IPS-18a (cell line): ENCODE results near the gene CDC42SE2.

ENCODE experiments used
- H3K27ac ChIP-seq: one replicate; pipeline ENCODE4 v1.5.1; 2013; ENCODE audit warnings: low read length
- H3K27me3 ChIP-seq: one replicate; pipeline ENCODE4 v1.6.1; 2013; ENCODE audit warnings: mild to moderate bottlenecking, low read length; ENCODE audit not compliant: control insufficient read depth, insufficient read depth
- H3K36me3 ChIP-seq: one replicate; pipeline ENCODE4 v1.6.1; 2013; ENCODE audit warnings: low read depth, low read length; ENCODE audit not compliant: control insufficient read depth
- H3K4me1 ChIP-seq: one replicate; pipeline ENCODE4 v1.6.1; 2013; ENCODE audit warnings: low read depth, low read length; ENCODE audit not compliant: control insufficient read depth
- H3K4me3 ChIP-seq: one replicate; pipeline ENCODE4 v1.5.1; 2013; ENCODE audit warnings: low read length
- H3K9ac ChIP-seq: one replicate; pipeline ENCODE4 v1.6.1; 2013; ENCODE audit warnings: mild to moderate bottlenecking, low read length, moderate library complexity
- H3K9me3 ChIP-seq: one replicate; pipeline ENCODE4 v1.6.1; 2013; ENCODE audit warnings: low read depth, low read length; ENCODE audit not compliant: control insufficient read depth

CDC42SE2 gene

DNA sequence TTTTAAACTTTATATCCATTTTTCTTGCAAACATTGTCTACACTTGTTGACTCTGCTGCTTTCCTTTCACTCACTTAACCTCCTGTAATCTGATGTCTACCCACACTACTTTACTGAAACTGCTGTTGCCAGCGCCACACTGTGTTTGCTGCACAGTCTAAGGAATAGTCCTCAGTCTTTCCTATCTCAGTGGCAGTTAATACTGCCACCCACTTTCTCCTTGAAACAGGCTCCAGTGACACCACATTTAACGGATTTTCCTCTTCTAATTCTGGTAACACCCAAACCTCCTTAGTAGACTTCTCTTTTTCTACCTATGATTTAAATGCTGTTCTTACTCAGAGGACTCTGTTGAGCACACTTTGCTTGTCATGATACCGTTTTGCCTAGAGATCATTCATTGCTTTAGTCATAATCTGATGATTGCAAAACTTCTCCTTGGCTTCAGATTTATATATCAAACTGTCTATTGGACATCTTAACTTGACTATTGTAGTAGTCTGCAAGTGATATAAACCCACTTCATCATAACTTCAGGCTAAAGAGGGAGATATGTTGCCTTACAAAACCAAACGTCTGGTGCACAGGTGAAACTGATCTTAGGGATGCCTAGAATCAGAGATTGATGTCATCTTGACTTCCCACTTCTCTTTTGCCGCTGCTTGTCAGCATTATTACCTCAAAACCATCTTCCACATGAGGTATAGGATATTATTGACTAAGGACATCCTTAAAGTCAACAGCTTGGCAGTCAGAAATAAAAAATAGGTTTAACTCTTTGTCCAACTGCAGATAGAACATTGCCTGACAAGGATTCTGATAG is 94.1 kb downstream of the CDC42SE2 start:
- H3K9me3 ChIP-seq, result no peaks in the 10 kb centered on the region
- H3K27ac ChIP-seq, result no peak overlapping the region
- H3K27me3 ChIP-seq, result no peaks in the 10 kb centered on the region
- H3K9ac ChIP-seq, result no peak overlapping the region
- no peaks in the 10 kb centered on the region for H3K36me3 ChIP-seq
- no peak overlapping the region for H3K4me3 ChIP-seq
- H3K4me1 ChIP-seq, result peaks cover 3% of the 10 kb centered on the region

DNA sequence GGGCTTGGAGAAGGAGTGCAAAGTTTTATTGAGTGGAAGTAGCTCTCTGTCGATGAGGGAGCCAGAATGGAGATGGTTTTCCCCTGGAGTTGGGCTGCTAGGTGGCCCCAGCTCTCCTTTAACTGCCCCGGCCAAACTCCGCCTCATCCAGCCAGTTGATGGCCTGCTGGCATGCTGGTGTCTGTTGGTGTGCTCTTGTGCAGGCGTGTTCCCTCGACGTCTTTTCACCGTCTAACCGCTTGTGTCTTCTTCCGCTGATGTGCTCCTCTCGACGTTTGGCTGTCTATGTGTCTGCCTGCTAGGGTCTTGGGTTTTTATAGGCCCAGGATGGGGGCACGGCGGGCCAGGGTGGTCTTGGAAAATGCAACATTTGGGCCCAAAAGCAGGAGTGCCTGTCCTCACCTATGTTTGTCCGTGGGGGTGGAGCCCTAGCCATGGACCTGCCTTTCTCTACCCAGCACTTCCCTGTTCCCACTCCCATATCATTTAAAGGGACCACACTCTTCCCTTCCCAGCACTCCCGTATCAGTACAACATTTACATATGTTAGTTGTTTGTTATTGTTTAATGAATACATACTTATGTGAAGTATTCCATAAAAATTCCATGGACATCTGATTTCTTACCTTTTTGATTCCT is 97.9 kb downstream of the CDC42SE2 start:
- no peak overlapping the region for H3K4me3 ChIP-seq
- H3K27ac ChIP-seq, result no peak overlapping the region
- H3K27me3 ChIP-seq, result no peaks in the 10 kb centered on the region
- H3K36me3 ChIP-seq, result no peaks in the 10 kb centered on the region
- peaks cover 3% of the 10 kb centered on the region for H3K4me1 ChIP-seq
- H3K9ac ChIP-seq, result no peak overlapping the region
- no peaks in the 10 kb centered on the region for H3K9me3 ChIP-seq

DNA sequence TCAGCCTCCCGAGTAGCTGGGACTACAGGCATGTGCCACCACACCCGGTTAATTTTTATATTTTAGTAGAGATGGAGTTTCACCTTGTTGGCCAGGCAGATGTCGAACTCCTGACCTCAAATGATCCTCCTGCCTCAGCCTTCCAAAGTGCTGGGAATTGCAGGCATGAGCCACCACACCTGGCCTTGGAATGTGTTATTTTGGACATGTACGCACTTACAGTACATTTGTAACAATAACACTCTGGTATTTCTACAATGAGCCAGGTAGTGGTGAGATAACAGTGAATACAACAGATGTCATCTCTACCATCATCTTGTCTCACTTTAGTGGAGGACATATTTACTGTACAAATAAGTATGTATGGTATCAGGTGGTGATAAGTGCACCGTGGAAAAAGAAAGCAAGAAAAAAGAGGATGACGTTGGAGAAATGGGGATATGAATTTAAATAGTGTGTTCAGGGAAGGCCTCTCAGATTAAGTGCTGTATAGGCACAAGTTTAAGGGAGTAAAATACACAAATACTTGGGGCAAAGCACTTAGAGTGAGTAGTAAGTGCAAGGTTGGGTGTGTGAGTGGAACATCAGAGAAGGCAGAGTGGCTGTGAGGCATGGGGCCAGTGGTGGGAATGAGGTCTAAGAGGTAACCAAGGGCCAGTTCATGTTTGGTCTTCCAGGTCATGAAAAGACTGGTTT is 100.1 kb downstream of the CDC42SE2 start:
- H3K36me3 ChIP-seq, result no peaks in the 10 kb centered on the region
- H3K4me3 ChIP-seq, result no peak overlapping the region
- no peak overlapping the region for H3K9ac ChIP-seq
- H3K4me1 ChIP-seq, result peaks cover 3% of the 10 kb centered on the region
- no peaks in the 10 kb centered on the region for H3K27me3 ChIP-seq
- no peaks in the 10 kb centered on the region for H3K9me3 ChIP-seq
- no peak overlapping the region for H3K27ac ChIP-seq

DNA sequence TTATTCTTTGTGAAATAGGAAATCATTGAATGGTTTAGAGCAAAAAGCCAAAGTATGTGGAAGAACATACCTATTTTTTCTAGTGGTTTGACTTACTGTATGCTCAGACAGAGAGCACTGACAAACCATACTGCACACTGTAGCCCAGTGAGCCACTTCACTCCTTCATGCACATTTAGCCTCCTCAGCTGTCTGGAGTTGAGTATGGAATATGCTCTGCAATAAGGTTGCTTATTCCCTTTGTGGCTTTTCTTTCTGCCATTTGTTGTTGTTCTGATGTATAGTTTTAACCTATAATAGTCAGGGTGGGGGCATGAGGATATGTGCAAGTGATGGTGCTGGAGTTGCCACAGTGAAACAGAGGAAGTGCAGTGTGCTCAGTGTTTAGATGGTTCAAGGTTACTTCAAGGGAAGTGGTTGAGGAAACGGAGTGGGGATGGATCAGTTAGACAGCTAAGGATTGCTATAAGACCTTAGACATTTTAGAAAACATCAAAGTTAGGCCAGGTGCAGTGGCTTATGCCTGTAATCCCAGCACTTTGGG is 100.7 kb downstream of the CDC42SE2 start:
- Histone ChIP-seq H3K9ac (no peak overlapping the region), H3K36me3 (no peaks in the 10 kb centered on the region), H3K4me3 (no peak overlapping the region), H3K9me3 (no peaks in the 10 kb centered on the region), H3K4me1 (peaks cover 3% of the 10 kb centered on the region), H3K27ac (no peak overlapping the region), H3K27me3 (no peaks in the 10 kb centered on the region)

DNA sequence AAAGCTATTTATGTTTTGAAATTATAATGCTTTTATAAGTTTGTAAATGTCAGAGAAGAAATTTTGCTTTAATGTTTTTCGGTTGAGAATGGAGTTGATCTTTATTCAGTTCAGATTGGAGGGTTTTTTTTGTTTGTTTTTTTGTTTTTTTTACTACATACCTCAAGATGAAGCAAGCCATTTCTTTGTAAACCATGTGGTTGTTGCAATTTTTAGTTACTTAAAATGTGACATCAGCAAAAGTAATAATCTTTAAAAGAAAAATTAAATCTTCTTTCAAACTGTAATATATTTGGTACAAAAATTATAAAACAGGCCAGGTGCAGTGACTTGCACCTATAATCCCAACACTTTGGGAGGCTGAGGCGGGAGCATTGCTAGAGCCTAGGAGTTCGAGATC is 102.6 kb downstream of the CDC42SE2 start:
- no peaks in the 10 kb centered on the region for H3K36me3 ChIP-seq
- peaks cover under 1% of the 10 kb centered on the region for H3K4me1 ChIP-seq
- no peak overlapping the region for H3K27ac ChIP-seq
- H3K27me3 ChIP-seq, result no peaks in the 10 kb centered on the region
- no peak overlapping the region for H3K4me3 ChIP-seq
- no peaks in the 10 kb centered on the region for H3K9me3 ChIP-seq
- H3K9ac ChIP-seq, result no peak overlapping the region

DNA sequence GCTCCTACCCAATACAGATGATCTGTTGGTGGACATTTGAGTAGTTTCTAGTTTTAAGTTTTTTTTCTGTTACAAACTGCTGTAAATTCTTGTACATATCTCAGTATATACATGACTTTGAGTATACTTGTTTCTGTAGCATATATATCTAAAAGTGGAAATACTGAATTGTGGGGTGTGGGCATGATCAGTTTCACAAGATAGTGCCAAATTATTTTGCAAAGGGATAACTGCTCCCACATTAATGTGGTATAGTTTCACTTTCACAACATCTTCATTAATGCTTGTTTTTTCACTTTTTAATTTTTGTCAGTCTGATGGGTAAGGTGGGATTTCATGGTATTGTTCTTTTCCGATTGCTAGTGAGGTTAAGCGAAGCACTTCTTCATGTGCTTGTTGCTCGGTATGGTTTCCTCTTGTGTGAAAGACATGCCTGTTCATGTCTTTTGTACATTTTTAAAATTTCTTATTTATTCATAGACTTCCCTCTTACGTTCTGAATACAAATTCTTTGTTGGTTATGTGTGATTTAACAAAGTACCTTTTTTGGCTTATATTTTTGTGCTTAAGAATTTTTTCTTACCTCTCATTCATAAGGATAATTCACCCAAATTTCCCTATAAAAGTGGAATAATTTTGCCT is 103.5 kb downstream of the CDC42SE2 start:
- no peaks in the 10 kb centered on the region for H3K27me3 ChIP-seq
- no peak overlapping the region for H3K9ac ChIP-seq
- no peaks in the 10 kb centered on the region for H3K4me1 ChIP-seq
- no peaks in the 10 kb centered on the region for H3K36me3 ChIP-seq
- no peak overlapping the region for H3K4me3 ChIP-seq
- H3K27ac ChIP-seq, result no peak overlapping the region
- no peaks in the 10 kb centered on the region for H3K9me3 ChIP-seq

DNA sequence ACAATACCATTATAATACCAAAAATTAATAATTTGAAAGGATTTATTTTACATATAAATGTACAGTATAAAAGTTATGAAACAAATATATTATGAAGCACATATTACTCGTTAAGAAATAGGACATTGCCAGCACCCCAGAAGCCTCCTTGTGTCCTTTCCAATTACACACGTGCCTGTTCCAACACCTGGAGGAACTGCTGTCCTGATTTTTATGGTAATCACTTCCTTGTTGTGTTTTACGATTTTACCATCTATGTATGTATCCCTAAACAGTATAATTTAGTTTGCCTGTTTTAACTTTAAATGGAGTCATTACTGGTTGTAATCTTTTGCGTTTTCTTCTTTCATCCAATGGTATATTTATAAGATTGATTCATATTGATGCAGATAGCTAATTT is 105.0 kb downstream of the CDC42SE2 start:
- H3K27ac ChIP-seq, result no peak overlapping the region

DNA sequence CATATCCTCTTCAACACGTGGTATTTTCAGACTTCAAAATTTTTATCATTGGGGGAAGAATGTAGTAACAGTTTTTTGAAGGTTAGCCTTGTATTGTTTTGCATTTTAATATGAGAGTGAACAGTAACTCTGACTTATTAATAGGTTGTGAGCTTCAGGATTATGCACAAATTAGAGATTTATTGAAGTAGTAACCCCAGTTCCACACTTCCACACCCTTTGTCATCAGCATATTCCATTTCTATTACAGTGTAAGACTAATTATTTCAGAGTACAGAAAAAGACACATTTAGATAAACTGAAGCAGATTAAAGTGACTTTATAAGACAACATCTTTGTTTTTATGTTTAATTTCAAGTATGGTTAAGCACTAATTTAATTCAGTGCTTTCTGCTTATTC is 105.7 kb downstream of the CDC42SE2 start:
- no peak overlapping the region for H3K27ac ChIP-seq
- no peaks in the 10 kb centered on the region for H3K9me3 ChIP-seq
- H3K4me3 ChIP-seq, result no peak overlapping the region
- H3K4me1 ChIP-seq, result no peaks in the 10 kb centered on the region
- H3K9ac ChIP-seq, result no peak overlapping the region
- no peaks in the 10 kb centered on the region for H3K27me3 ChIP-seq
- H3K36me3 ChIP-seq, result no peaks in the 10 kb centered on the region

More for the DNA sequence above, 105.0 kb downstream of the CDC42SE2 start:
- Histone ChIP-seq H3K4me3 (no peak overlapping the region), H3K36me3 (no peaks in the 10 kb centered on the region), H3K9ac (no peak overlapping the region), H3K9me3 (no peaks in the 10 kb centered on the region), H3K4me1 (no peaks in the 10 kb centered on the region), H3K27me3 (no peaks in the 10 kb centered on the region)

DNA sequence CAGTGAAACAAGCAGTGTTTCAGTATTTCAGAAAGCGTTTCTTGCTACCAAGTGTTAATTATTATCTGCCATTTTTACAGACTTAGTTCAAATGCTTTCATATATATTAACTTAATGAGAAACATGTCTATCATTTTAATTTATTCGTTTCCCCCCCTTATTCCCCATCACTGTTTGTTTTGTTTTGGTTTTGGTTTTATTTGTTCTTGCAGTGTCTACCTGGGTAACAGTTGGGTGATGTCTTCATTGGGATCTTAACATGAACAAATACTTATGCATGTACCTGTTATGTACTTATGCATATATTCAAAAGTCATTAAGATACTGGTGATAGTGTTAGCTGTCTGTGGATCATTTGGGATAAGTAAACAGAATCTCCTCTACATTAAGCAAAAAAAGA is 108.0 kb downstream of the CDC42SE2 start:
- Histone ChIP-seq H3K27ac (no peak overlapping the region), H3K4me1 (no peaks in the 10 kb centered on the region), H3K9ac (no peak overlapping the region), H3K9me3 (no peaks in the 10 kb centered on the region), H3K4me3 (no peak overlapping the region), H3K36me3 (no peaks in the 10 kb centered on the region), H3K27me3 (no peaks in the 10 kb centered on the region)

DNA sequence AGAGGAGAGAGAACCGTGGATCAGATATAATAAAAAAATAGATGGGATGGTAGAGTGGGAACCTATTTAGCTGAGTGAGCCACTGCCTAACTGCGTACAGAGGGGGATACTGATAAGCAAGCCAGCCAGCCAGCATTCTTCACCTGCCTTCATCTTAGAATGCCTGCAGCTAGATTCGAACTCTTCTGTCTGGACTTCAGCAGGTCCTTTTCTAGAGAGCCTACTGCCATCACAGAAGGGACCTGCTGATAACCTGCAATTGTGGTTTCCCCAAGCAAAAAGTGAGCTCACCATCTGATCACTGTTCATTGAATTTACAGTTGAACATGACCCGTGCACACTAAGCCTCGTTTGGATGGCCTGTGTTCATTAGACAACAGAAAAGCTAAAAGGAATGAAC is 109.4 kb downstream of the CDC42SE2 start:
- Histone ChIP-seq H3K9me3 (no peaks in the 10 kb centered on the region), H3K27me3 (no peaks in the 10 kb centered on the region), H3K4me3 (no peak overlapping the region), H3K27ac (no peak overlapping the region), H3K4me1 (no peaks in the 10 kb centered on the region), H3K36me3 (no peaks in the 10 kb centered on the region), H3K9ac (no peak overlapping the region)

DNA sequence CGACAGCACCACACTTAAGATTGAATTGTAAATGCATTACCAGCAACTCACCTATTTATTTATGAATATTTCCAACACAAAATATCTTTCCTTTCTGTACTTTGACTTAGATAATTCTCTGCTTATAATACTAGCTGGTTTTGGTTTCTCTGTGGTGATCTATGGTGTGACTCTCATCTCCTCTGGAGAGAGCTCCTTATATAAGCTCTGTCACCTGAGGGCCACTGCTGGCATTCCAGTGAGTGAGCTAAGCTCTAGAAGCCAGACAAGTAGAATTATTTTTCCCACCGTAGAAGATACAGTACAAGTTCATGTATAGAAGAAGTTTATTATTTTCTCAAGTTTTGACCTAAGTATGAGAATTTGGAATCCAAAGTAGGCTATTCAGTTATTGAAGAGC is 111.5 kb downstream of the CDC42SE2 start:
- H3K36me3 ChIP-seq, result no peaks in the 10 kb centered on the region
- no peaks in the 10 kb centered on the region for H3K4me1 ChIP-seq
- H3K4me3 ChIP-seq, result no peak overlapping the region
- no peaks in the 10 kb centered on the region for H3K27me3 ChIP-seq
- H3K27ac ChIP-seq, result no peak overlapping the region
- no peaks in the 10 kb centered on the region for H3K9me3 ChIP-seq
- H3K9ac ChIP-seq, result no peak overlapping the region
